Measurements from ENCODE around the gene WDTC1. TPM values are rescaled to one million over a fixed set of nuclear protein-coding genes. Genes with fewer than 3 reads are reported as not detected.

WDTC1 gene
- total and polyA plus RNA-seq, 2 of the 8 experiments (the other 6 are each of a cell fraction or from before 2014, with no cell fraction given): 7.5 to 18.7 TPM

DNA sequence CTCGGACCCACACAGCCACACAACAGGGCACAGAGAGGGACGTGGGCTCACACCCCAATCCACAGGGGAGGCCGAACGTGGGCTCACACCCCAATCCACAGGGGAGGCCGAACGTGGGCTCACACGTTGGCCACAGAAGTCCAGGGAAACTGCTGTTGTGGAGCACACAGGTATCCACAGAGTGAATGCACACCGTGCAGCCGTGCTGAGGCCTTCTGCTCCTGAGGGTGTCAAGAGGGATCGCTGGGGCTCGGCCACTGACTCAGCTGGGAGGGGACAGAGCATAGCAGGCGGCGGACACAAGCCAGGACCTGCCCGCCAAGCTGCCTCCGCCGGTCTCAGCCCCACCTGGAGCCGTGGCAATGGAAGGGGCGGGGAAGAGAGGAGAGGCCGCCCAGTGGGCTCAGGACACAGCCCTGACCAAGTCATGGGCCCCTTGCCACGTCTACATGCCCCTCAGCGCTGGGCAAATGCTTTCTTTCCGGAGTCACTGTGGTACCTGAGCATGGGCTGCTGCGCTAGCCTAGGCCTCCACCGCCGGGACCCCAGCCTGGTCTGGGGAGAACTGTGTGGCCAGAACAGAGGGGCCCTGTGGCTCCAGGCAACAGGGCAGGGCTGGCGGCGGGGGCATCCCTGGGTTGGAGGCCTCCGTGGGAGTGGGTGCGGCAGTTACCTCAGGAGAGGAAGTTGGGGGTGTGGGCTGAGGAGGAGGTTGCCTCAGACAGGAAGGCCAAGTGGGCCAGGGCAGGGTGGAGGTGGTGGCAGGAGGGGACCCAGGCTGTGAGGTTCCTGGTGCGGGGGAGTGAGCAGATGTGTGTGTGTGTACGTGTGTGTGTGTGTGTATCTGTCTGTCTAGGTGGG lies 108.6 kb downstream of the WDTC1 start (continued):
- TF ChIP-seq, protein P1, sequence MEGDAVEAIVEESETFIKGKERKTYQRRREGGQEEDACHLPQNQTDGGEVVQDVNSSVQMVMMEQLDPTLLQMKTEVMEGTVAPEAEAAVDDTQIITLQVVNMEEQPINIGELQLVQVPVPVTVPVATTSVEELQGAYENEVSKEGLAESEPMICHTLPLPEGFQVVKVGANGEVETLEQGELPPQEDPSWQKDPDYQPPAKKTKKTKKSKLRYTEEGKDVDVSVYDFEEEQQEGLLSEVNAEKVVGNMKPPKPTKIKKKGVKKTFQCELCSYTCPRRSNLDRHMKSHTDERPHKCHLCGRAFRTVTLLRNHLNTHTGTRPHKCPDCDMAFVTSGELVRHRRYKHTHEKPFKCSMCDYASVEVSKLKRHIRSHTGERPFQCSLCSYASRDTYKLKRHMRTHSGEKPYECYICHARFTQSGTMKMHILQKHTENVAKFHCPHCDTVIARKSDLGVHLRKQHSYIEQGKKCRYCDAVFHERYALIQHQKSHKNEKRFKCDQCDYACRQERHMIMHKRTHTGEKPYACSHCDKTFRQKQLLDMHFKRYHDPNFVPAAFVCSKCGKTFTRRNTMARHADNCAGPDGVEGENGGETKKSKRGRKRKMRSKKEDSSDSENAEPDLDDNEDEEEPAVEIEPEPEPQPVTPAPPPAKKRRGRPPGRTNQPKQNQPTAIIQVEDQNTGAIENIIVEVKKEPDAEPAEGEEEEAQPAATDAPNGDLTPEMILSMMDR (IDR thresholded peaks at IDR 0.05; ENCODE audit: control extremely low read depth in 1 of 3, insufficient read depth in 1 of 3, low read depth in 1 of 3, low read length in 3 of 3): no peak
- no peak for TF ChIP-seq SAP30 (IDR thresholded peaks at IDR 0.05; ENCODE audit: insufficient read depth, insufficient replicate concordance, low read length)
- TF ChIP-seq SP1 (IDR thresholded peaks at IDR 0.05; ENCODE audit: low read depth, low read length): no peak
- TF ChIP-seq TEAD4 (IDR thresholded peaks at IDR 0.05; ENCODE audit: low read depth, low read length): no peak
- no peak for TF ChIP-seq CBX8 (IDR thresholded peaks at IDR 0.05; ENCODE audit: borderline replicate concordance, low read depth, low read length)
- TF ChIP-seq, protein P2, sequence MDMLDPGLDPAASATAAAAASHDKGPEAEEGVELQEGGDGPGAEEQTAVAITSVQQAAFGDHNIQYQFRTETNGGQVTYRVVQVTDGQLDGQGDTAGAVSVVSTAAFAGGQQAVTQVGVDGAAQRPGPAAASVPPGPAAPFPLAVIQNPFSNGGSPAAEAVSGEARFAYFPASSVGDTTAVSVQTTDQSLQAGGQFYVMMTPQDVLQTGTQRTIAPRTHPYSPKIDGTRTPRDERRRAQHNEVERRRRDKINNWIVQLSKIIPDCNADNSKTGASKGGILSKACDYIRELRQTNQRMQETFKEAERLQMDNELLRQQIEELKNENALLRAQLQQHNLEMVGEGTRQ (IDR thresholded peaks at IDR 0.05; ENCODE audit: low read length): no peak
- TF ChIP-seq PHF8 (conservative IDR thresholded peaks at IDR 0.05; ENCODE audit: low read depth, low read length): no peak
- no peak for TF ChIP-seq EGR1 (IDR thresholded peaks at IDR 0.05; ENCODE audit: borderline replicate concordance, low read depth, low read length)
- no peak for TF ChIP-seq NANOG (IDR thresholded peaks at IDR 0.05; ENCODE audit: insufficient read depth, low read depth, low read length, poor library complexity, severe bottlenecking)
- TF ChIP-seq SIRT6 (IDR thresholded peaks at IDR 0.05; ENCODE audit: low read length): no peak
- no peak for TF ChIP-seq KDM4A (IDR thresholded peaks at IDR 0.05; ENCODE audit: low read depth, low read length, severe bottlenecking)
- no peak for TF ChIP-seq TBP (IDR thresholded peaks at IDR 0.05; ENCODE audit: low read depth, low read length)
